Mesendoderm (in vitro differentiated cells): ENCODE measurements around the gene FST.

Source experiments
- DNase-seq: peaks from one replicate; pipeline ENCODE4 v3.0.0; 2013
- H2AK5ac ChIP-seq: 2 replicates; pipeline ENCODE4 v1.6.1; 2013; ENCODE audit warnings: low read length, inconsistent platforms
- H2BK120ac ChIP-seq: 2 replicates; pipeline ENCODE4 v1.6.1; 2013; ENCODE audit warnings: low read depth, mild to moderate bottlenecking, low read length, moderate library complexity, mixed read lengths
- H2BK15ac ChIP-seq: replicated peaks from 2 replicates; pipeline ENCODE4 v1.6.1; 2013; ENCODE audit warnings: low read depth, mild to moderate bottlenecking, moderate library complexity
- H2BK5ac ChIP-seq: 2 replicates; pipeline ENCODE4 v1.6.1; 2013; ENCODE audit warnings: low read length, inconsistent platforms
- H3K18ac ChIP-seq: 2 replicates; pipeline ENCODE4 v1.6.1; 2013; ENCODE audit warnings: mild to moderate bottlenecking, low read length, mixed read lengths
- H3K23ac ChIP-seq: one replicate; pipeline ENCODE4 v1.6.1; 2013; ENCODE audit warnings: low read length
- H3K27ac ChIP-seq: 2 replicates; pipeline ENCODE4 v1.5.1; 2013; ENCODE audit warnings: low read depth, mild to moderate bottlenecking, inconsistent platforms, low read length, moderate library complexity
- H3K27me3 ChIP-seq: 2 replicates; pipeline ENCODE4 v1.6.1; 2013; ENCODE audit warnings: low read length, control low read depth, mild to moderate bottlenecking, inconsistent platforms; ENCODE audit not compliant: insufficient read depth, poor library complexity
- H3K36me3 ChIP-seq: 2 replicates; pipeline ENCODE4 v1.6.1; 2013; ENCODE audit warnings: low read length, inconsistent platforms; ENCODE audit not compliant: control insufficient read depth, insufficient read depth
- H3K4ac ChIP-seq: one replicate; pipeline ENCODE4 v1.6.1; 2013; ENCODE audit warnings: low read depth, mild to moderate bottlenecking, low read length, moderate library complexity
- H3K4me1 ChIP-seq: 2 replicates; pipeline ENCODE4 v1.6.1; 2013; ENCODE audit warnings: low read depth, low read length, inconsistent platforms; ENCODE audit not compliant: control insufficient read depth
- H3K4me2 ChIP-seq: 2 replicates; pipeline ENCODE4 v1.6.1; 2013; ENCODE audit warnings: low read length
- H3K4me3 ChIP-seq: 2 replicates; pipeline ENCODE4 v1.5.1; 2013; ENCODE audit warnings: mild to moderate bottlenecking, low read length
- H3K56ac ChIP-seq: one replicate; pipeline ENCODE4 v1.6.1; 2013; ENCODE audit warnings: low read length
- H3K79me1 ChIP-seq: 2 replicates; pipeline ENCODE4 v1.6.1; 2013; ENCODE audit warnings: low read length, inconsistent platforms
- H3K79me2 ChIP-seq: 2 replicates; pipeline ENCODE4 v1.6.1; 2013; ENCODE audit warnings: mild to moderate bottlenecking, low read length; ENCODE audit not compliant: control insufficient read depth, insufficient read depth
- H3K9ac ChIP-seq: 2 replicates; pipeline ENCODE4 v1.6.1; 2013; ENCODE audit warnings: low read length, inconsistent platforms
- H4K5ac ChIP-seq: one replicate; pipeline ENCODE4 v1.6.1; 2013; ENCODE audit warnings: low read length
- H4K8ac ChIP-seq: one replicate; pipeline ENCODE4 v1.6.1; 2013; ENCODE audit warnings: low read depth, mild to moderate bottlenecking, control low read depth, low read length, moderate library complexity
- WGBS: extraction: QIAGEN DNeasy Blood & Tissue Kit; methylation state at CpG from one replicate; pipeline ENCODE4 v1.1.7; 2013; ENCODE audit warnings: low lambda C conversion rate, missing lambda C conversion rate; ENCODE audit not compliant: insufficient coverage; ENCODE audit errors: extremely low coverage; 5-methylcytosine and 5-hydroxymethylcytosine counted together

The FST gene

GRCh38 chr5:53464722-53465121 lies 15.7 kb upstream of the FST start:
- WGBS, result no CpG with 5 or more reads among the region's 3 CpGs
- H3K36me3 ChIP-seq, result no peaks in the 10 kb centered on the region

GRCh38 chr5:53469946-53470687 lies 10.3 kb upstream of the FST start:
- Histone ChIP-seq H4K8ac (no peak overlapping the region), H2BK5ac (no peak overlapping the region)

More at GRCh38 chr5:53464722-53465121, 15.7 kb upstream of the FST start:
- Histone ChIP-seq H4K5ac (no peak overlapping the region), H3K56ac (no peak overlapping the region), H3K79me2 (no peaks in the 10 kb centered on the region), H3K23ac (no peak overlapping the region), H4K8ac (no peak overlapping the region), H2BK5ac (no peak overlapping the region), H3K27me3 (no peaks in the 10 kb centered on the region), H3K9ac (no peak overlapping the region), H3K4me3 (no peak overlapping the region), H2BK15ac (no peak overlapping the region), H3K79me1 (no peaks in the 10 kb centered on the region), H3K4me1 (no peaks in the 10 kb centered on the region), H2AK5ac (no peak overlapping the region), H3K4ac (no peak overlapping the region), H2BK120ac (no peak overlapping the region), H3K4me2 (no peak overlapping the region), H3K18ac (no peak overlapping the region), H3K27ac (no peak overlapping the region)
- no peak for DNase-seq

GRCh38 chr5:53472279-53472678 lies 8.2 kb upstream of the FST start:
- H3K23ac ChIP-seq, result no peak overlapping the region
- H3K4ac ChIP-seq, result no peak overlapping the region
- H3K56ac ChIP-seq, result no peak overlapping the region
- H3K4me2 ChIP-seq, result no peak overlapping the region
- H2BK120ac ChIP-seq, result no peak overlapping the region
- no CpG with 5 or more reads among the region's 1 CpG for WGBS
- H3K79me2 ChIP-seq, result no peaks in the 10 kb centered on the region
- no peak overlapping the region for H3K27ac ChIP-seq
- no peak overlapping the region for H2BK15ac ChIP-seq
- no peaks in the 10 kb centered on the region for H3K4me1 ChIP-seq
- H2AK5ac ChIP-seq, result no peak overlapping the region
- DNase-seq, result no peak
- H3K27me3 ChIP-seq, result no peaks in the 10 kb centered on the region
- no peak overlapping the region for H4K5ac ChIP-seq
- H3K18ac ChIP-seq, result no peak overlapping the region
- no peak overlapping the region for H3K4me3 ChIP-seq
- no peak overlapping the region for H2BK5ac ChIP-seq
- H3K9ac ChIP-seq, result no peak overlapping the region
- H3K79me1 ChIP-seq, result no peaks in the 10 kb centered on the region
- no peaks in the 10 kb centered on the region for H3K36me3 ChIP-seq
- H4K8ac ChIP-seq, result no peak overlapping the region

More at GRCh38 chr5:53469946-53470687, 10.3 kb upstream of the FST start:
- Histone ChIP-seq H3K4me1 (no peaks in the 10 kb centered on the region), H3K56ac (no peak overlapping the region), H3K23ac (no peak overlapping the region), H3K36me3 (no peaks in the 10 kb centered on the region), H3K79me2 (no peaks in the 10 kb centered on the region), H3K79me1 (no peaks in the 10 kb centered on the region), H3K27ac (no peak overlapping the region), H3K27me3 (no peaks in the 10 kb centered on the region), H3K18ac (no peak overlapping the region), H3K4me3 (no peak overlapping the region), H3K9ac (no peak overlapping the region), H2AK5ac (no peak overlapping the region), H2BK15ac (no peak overlapping the region), H4K5ac (no peak overlapping the region), H3K4ac (no peak overlapping the region), H3K4me2 (no peak overlapping the region), H2BK120ac (no peak overlapping the region)
- DNase-seq, result no peak
- no CpG with 5 or more reads among the region's 2 CpGs for WGBS

- no peaks in the 10 kb centered on the region for H3K4me1 ChIP-seq
- DNase-seq, result no peak
- H3K79me1 ChIP-seq, result no peaks in the 10 kb centered on the region
- H3K4me3 ChIP-seq, result no peak overlapping the region
- no peak overlapping the region for H4K8ac ChIP-seq
- no peak overlapping the region for H3K18ac ChIP-seq
- no CpG with 5 or more reads among the region's 4 CpGs for WGBS
- no peak overlapping the region for H3K56ac ChIP-seq
- H3K9ac ChIP-seq, result no peak overlapping the region
- no peak overlapping the region for H3K4me2 ChIP-seq
- H3K27me3 ChIP-seq, result no peaks in the 10 kb centered on the region
- no peak overlapping the region for H4K5ac ChIP-seq
- no peaks in the 10 kb centered on the region for H3K79me2 ChIP-seq
- no peak overlapping the region for H2AK5ac ChIP-seq
- H2BK5ac ChIP-seq, result no peak overlapping the region
- no peak overlapping the region for H2BK120ac ChIP-seq
- H3K23ac ChIP-seq, result no peak overlapping the region
- H2BK15ac ChIP-seq, result no peak overlapping the region
- H3K4ac ChIP-seq, result no peak overlapping the region
- no peaks in the 10 kb centered on the region for H3K36me3 ChIP-seq
- no peak overlapping the region for H3K27ac ChIP-seq
Observed at GRCh38 chr5:53472720-53473510, 7.5 kb upstream of the FST start.

GRCh38 chr5:53473633-53474032 lies 6.8 kb upstream of the FST start:
- Histone ChIP-seq H3K56ac (no peak overlapping the region), H3K4me1 (no peaks in the 10 kb centered on the region), H3K18ac (no peak overlapping the region), H3K4me3 (no peak overlapping the region), H2BK120ac (no peak overlapping the region), H4K5ac (no peak overlapping the region), H3K79me1 (no peaks in the 10 kb centered on the region), H3K9ac (no peak overlapping the region), H3K27me3 (no peaks in the 10 kb centered on the region), H3K27ac (no peak overlapping the region), H2BK5ac (no peak overlapping the region), H2AK5ac (no peak overlapping the region), H2BK15ac (no peak overlapping the region), H3K23ac (no peak overlapping the region), H4K8ac (no peak overlapping the region), H3K4ac (no peak overlapping the region), H3K79me2 (no peaks in the 10 kb centered on the region), H3K36me3 (no peaks in the 10 kb centered on the region), H3K4me2 (no peak overlapping the region)
- DNase-seq, result no peak
